LNCaP clone FGC (cell line): ENCODE data around the gene OR2B2.
"Not testable (repeated sequence)": the region's sequence is repeated elsewhere in the genome, so short reads cannot be mapped to it uniquely, and the experiment has no call there.

Experiments
- DNase-seq: peaks from one replicate; pipeline ENCODE4 v3.0.0-alpha.2; 2011; ENCODE audit warnings: low read depth
- H3K4me3 ChIP-seq: 2 replicates; pipeline ENCODE4 v1.5.1; 2011; ENCODE audit warnings: mild to moderate bottlenecking, low read depth, low read length, control low read depth
- TF ChIP-seq, protein P1 (sequence below): IDR thresholded peaks from 2 replicates; pipeline ENCODE4 v1.5.1; 2012; ENCODE audit warnings: mild to moderate bottlenecking; ENCODE audit not compliant: control insufficient read depth, insufficient read depth; ENCODE audit errors: extremely low read depth

OR2B2 gene

GRCh38 chr6:27931209-27931608 is 19.0 kb upstream of the OR2B2 start:
- no peak for DNase-seq
- TF ChIP-seq, protein P1, sequence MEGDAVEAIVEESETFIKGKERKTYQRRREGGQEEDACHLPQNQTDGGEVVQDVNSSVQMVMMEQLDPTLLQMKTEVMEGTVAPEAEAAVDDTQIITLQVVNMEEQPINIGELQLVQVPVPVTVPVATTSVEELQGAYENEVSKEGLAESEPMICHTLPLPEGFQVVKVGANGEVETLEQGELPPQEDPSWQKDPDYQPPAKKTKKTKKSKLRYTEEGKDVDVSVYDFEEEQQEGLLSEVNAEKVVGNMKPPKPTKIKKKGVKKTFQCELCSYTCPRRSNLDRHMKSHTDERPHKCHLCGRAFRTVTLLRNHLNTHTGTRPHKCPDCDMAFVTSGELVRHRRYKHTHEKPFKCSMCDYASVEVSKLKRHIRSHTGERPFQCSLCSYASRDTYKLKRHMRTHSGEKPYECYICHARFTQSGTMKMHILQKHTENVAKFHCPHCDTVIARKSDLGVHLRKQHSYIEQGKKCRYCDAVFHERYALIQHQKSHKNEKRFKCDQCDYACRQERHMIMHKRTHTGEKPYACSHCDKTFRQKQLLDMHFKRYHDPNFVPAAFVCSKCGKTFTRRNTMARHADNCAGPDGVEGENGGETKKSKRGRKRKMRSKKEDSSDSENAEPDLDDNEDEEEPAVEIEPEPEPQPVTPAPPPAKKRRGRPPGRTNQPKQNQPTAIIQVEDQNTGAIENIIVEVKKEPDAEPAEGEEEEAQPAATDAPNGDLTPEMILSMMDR: no peak
- no peak overlapping the region for H3K4me3 ChIP-seq

- H3K4me3 ChIP-seq, DNase-seq: not testable (repeated sequence)
Observed at GRCh38 chr6:27929930-27930329, 17.7 kb upstream of the OR2B2 start.

DNA sequence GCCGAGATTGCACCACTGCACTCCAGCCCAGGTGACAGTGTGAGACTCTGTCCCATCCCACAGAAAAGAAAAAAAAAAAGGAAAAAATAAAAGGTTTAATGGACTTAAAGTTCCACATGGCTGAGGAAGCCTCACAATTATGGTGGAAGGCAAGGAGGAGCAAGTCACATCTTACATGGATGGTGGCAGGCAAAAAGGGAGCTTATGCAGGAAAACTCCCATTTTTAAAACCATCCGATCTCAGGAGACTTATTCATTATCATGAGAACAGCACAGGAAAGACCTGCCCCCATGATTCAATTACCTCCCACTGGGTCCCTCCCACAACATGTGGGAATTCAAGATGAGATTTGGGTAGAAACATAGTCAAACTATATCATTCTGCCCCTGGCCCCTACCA is 15.8 kb upstream of the OR2B2 start:
- not testable (repeated sequence) for H3K4me3 ChIP-seq, DNase-seq

- TF ChIP-seq, protein P1: no peak
- no peak for DNase-seq
- H3K4me3 ChIP-seq: no peak overlapping the region
Observed at GRCh38 chr6:27924179-27924578, 12.0 kb upstream of the OR2B2 start.

DNA sequence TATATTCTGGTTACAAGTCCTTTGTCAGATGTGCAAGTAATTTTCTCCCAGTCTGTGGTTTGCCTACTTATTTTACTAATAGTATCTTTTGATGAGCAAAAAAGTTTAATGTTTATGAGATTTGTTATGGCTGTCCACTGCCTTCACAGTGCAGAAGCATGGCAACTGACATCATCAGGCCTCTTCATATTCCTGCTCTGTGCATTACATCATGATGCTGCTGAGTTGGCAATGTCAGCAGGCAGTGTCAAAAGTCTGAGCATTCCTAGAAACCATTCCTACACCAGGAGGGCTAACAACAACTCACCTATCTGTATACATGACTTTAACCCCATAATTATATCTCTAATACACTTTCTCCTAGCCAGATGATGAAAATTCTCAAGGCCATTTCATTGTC is 10.8 kb upstream of the OR2B2 start:
- TF ChIP-seq, protein P1: no peak
- no peak for DNase-seq
- H3K4me3 ChIP-seq: no peak overlapping the region

GRCh38 chr6:27908017-27908416 is 4.2 kb downstream of the OR2B2 start:
- no peak overlapping the region for H3K4me3 ChIP-seq
- no peak for DNase-seq
- TF ChIP-seq, protein P1: no peak

- peak overlapping the region; percentile 54 for H3K4me3 ChIP-seq
- TF ChIP-seq, protein P1: no peak
- DNase-seq: peak; percentile 42
Observed at GRCh38 chr6:27902335-27903314, 9.6 kb downstream of the OR2B2 start.

- TF ChIP-seq, protein P1: no peak
- DNase-seq: no peak
- H3K4me3 ChIP-seq: no peak overlapping the region; the same call in 1 of the 2 replicates
Observed at GRCh38 chr6:27901801-27902200, 10.4 kb downstream of the OR2B2 start.

DNA sequence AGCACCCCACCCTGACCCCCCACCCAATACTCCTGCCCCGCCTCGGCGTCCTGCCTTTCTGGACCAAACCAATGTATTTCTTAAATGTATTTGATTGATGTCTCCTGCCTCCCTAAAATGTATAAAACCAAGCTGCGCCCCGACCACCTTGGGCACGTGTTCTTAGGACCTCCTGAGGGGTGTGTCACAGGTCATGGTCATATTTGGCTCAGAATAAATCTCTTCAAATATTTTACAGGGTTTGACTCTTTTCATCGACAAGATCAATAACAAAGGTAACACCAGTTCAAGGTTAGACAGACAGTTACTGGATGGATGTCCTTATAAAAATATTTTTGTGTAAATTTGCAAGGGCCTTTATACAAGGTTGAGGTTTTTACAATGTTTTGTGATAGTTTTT is 12.0 kb downstream of the OR2B2 start:
- H3K4me3 ChIP-seq, DNase-seq: not testable (repeated sequence)
